Esophagus squamous epithelium (tissue), 5 donors: ENCODE data around the gene MYO5A. TPM values are rescaled to one million over a fixed set of nuclear protein-coding genes. Genes with fewer than 3 reads are reported as not detected.

ENCODE experiments used
- DNase-seq: peaks from one replicate; lab custom pipeline; 2025; lab: John Stamatoyannopoulos, UW
- H3K27ac ChIP-seq, 4 donors: fragments of 200-600 bp; sonication (generic); one replicate each; pipeline ENCODE4 v1.5.1; 2016 to 2019; ENCODE audit warnings: mild to moderate bottlenecking in 1 of 4
- H3K27me3 ChIP-seq, 4 donors: fragments of 200-600 bp; sonication (generic); 1 replicate in 3 of 4; 2 replicates in 1 of 4; pipeline versions ENCODE4 v1.5.1 to v1.6.0; 2017 to 2021; ENCODE audit warnings: antibody characterized with exemption in 1 of 4
- H3K36me3 ChIP-seq, 3 donors: fragments of 200-600 bp; sonication (generic); one replicate each; pipeline ENCODE4 v1.5.1; 2016 to 2019
- H3K4me1 ChIP-seq, 3 donors: fragments of 200-600 bp; sonication (generic); one replicate each; pipeline ENCODE4 v1.5.1; 2017 to 2019
- H3K4me3 ChIP-seq, 4 donors: fragments of 200-600 bp; sonication (generic); 1 replicate in 3 of 4; 2 replicates in 1 of 4; pipeline ENCODE4 v1.5.1; 2016 to 2019; ENCODE audit warnings: mild to moderate bottlenecking in 2 of 4, moderate library complexity in 1 of 4
- H3K9me3 ChIP-seq, 3 donors: fragments of 200-600 bp; sonication (generic); one replicate each; pipeline ENCODE4 v1.5.1; 2016 to 2019
- POLR2A ChIP-seq, 4 donors: fragments of 450-650 bp; IDR thresholded peaks; one replicate each; pipeline ENCODE4 v1.6.1; 2017; ENCODE audit warnings: antibody characterized with exemption in 4 of 4, mild to moderate bottlenecking in 4 of 4, moderate library complexity in 3 of 4
- WGBS, 2 donors: methylation state at CpG; one replicate each; pipeline ENCODE4 v1.1.5; 2018; 5-methylcytosine and 5-hydroxymethylcytosine counted together
- intact Hi-C: fragments of 100-400 bp; cut with DNase I; formaldehyde crosslinking; loops from one replicate; pipeline ENCODE4 v1.15.0; 2022
- total RNA-seq, 4 donors: library from RNA; depleted of rRNA; stranded (reverse); fragments of >200 nt; gene quantifications; one replicate each; pipeline ENCODE4 v1.1.0, GENCODE V29; 2016
- TF ChIP-seq, protein P1 (sequence below), 6 experiments: fragments of 450-650 bp in 4 of 6; fragments of 200-600 bp in 2 of 6; sonication (generic) in 2 of 6; IDR thresholded peaks; one replicate each; pipeline ENCODE4 v1.5.1; 2016 to 2019; ENCODE audit warnings: antibody characterized with exemption in 6 of 6, mild to moderate bottlenecking in 4 of 6, moderate library complexity in 4 of 6
- donor health status: DM: yes; HTN: yes; CAD: no.

MYO5A gene
- total RNA-seq, 4 donors from 2014 or later: 11.3 to 24.6 (median 22.3) TPM

DNA sequence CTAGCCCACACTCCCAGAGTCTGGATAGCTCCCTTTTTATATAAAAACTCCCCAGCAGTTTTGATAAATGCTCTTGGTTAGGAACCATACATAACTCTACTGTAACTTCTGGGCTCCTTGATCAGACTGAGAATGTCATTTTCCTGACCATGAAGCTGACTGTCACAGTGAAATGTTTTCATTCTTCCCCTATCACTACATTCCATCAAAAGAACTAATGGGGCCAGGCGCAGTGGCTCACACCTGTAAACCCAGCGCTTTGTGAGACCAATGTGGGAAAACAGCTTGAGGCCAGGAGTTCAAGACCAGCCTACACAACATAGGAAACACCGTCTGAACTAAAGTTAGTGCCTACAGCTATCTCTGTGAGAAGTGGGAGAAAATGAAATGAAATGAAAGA lies 160.3 kb downstream of the MYO5A start:
- Histone ChIP-seq H3K27me3 (no peaks in the 10 kb centered on the region), H3K9me3 (no peaks in the 10 kb centered on the region), H3K27ac (no peak overlapping the region), H3K36me3 (peaks cover 0 to 91% (median 9%) of the 10 kb centered on the region in 3 donors), H3K4me3 (no peak overlapping the region), H3K4me1 (no peaks in the 10 kb centered on the region)
- no peak for DNase-seq
- intact Hi-C loops: no loop called here
- no peak for TF ChIP-seq POLR2A (IDR thresholded peaks at IDR 0.05)
- TF ChIP-seq, protein P1, sequence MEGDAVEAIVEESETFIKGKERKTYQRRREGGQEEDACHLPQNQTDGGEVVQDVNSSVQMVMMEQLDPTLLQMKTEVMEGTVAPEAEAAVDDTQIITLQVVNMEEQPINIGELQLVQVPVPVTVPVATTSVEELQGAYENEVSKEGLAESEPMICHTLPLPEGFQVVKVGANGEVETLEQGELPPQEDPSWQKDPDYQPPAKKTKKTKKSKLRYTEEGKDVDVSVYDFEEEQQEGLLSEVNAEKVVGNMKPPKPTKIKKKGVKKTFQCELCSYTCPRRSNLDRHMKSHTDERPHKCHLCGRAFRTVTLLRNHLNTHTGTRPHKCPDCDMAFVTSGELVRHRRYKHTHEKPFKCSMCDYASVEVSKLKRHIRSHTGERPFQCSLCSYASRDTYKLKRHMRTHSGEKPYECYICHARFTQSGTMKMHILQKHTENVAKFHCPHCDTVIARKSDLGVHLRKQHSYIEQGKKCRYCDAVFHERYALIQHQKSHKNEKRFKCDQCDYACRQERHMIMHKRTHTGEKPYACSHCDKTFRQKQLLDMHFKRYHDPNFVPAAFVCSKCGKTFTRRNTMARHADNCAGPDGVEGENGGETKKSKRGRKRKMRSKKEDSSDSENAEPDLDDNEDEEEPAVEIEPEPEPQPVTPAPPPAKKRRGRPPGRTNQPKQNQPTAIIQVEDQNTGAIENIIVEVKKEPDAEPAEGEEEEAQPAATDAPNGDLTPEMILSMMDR (IDR thresholded peaks at IDR 0.05): no peak
- 94 to 96% methylated on average over 3 of the region's 3 CpGs for WGBS, 2 donors

DNA sequence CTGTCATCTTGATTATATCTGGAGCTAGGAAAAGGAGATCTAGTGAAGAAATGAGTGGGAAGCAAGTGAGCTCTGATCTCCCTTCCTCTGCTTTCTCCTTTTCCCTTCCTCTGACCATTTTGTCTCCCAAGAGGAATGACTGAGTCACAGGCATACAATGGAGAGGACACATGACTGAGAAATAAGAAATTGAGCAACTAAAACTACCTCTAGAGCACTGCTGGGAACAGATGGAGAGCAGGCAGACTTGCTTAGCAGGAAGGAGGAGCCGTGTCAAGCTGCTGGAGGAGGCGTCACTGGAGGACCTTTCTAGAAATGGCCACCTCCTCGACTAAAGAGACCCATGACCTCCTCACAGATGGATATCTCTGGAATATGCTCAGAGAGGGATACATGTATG lies 166.2 kb downstream of the MYO5A start:
- TF ChIP-seq POLR2A (IDR thresholded peaks at IDR 0.05): no peak
- TF ChIP-seq, protein P1 (IDR thresholded peaks at IDR 0.05): no peak
- Histone ChIP-seq H3K27ac (no peak overlapping the region), H3K27me3 (no peaks in the 10 kb centered on the region), H3K4me3 (no peak overlapping the region), H3K36me3 (peaks cover 0 to 85% (median 14%) of the 10 kb centered on the region in 3 donors), H3K4me1 (no peaks in the 10 kb centered on the region), H3K9me3 (no peaks in the 10 kb centered on the region)
- WGBS, 2 donors: 74 to 87% methylated on average over 3 of the region's 3 CpGs
- intact Hi-C loops: no loop called here
- DNase-seq: no peak

DNA sequence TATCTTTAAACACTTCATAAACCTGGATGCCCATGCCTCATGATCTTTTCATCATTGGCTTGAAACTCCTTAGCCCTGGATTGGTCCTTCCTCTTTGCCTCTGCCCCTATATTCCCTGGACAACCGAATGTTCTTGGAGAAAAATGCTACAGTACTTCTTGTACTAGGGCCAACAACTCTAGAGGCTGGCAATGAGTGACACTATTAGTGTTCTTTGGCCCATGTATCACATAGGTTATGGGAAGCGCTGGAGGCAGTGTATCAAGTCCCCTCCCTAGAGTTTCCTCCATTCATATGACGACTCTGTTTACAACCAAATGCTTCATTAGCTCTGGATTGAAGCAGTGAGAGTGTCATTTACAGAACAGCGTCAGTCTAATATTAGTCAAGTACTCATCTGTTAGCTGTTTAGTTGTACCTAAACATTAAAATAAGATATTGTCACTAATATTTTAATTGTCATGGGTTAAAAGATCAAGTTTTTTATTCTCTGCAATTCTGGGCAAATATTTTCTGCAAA lies 166.6 kb downstream of the MYO5A start:
- no peak overlapping the region for H3K27ac ChIP-seq
- H3K27me3 ChIP-seq: no peaks in the 10 kb centered on the region
- H3K4me3 ChIP-seq: no peak overlapping the region
- H3K4me1 ChIP-seq: no peaks in the 10 kb centered on the region
- TF ChIP-seq POLR2A (IDR thresholded peaks at IDR 0.05): no peak
- TF ChIP-seq, protein P1 (IDR thresholded peaks at IDR 0.05): no peak
- WGBS, 2 donors: 92% methylated on average over 4 of the region's 4 CpGs
- peaks cover 0 to 83% (median 14%) of the 10 kb centered on the region in 3 donors for H3K36me3 ChIP-seq
- intact Hi-C loops: no loop called here
- DNase-seq: no peak
- H3K9me3 ChIP-seq: no peaks in the 10 kb centered on the region

DNA sequence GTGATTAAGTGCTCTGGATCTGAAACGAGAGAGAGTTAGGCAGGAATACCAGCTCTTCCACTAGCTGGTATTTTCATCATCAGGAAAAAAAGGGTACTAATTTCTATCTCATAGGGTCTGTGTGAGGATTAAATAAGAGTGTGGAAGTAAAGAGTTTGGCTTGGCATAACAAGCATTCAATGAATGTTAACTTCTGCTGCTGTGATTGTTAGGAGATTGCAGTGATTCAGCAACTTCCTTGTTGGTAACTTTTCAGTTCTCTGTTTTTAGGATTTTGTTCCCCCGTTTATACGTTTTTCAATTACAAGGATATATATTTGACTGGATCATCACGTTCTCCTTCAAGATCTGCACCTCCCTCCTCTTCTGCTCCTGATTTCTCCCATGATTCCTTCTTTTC lies 167.2 kb downstream of the MYO5A start:
- Histone ChIP-seq H3K4me1 (no peaks in the 10 kb centered on the region), H3K9me3 (no peaks in the 10 kb centered on the region), H3K27me3 (no peaks in the 10 kb centered on the region), H3K4me3 (no peak overlapping the region), H3K36me3 (peaks cover 0 to 78% (median 14%) of the 10 kb centered on the region in 3 donors), H3K27ac (no peak overlapping the region)
- intact Hi-C loops: no loop called here
- TF ChIP-seq, protein P1 (IDR thresholded peaks at IDR 0.05): no peak
- TF ChIP-seq POLR2A (IDR thresholded peaks at IDR 0.05): no peak
- WGBS, 2 donors: 74 to 81% methylated on average over 4 of the region's 4 CpGs
- DNase-seq: no peak

DNA sequence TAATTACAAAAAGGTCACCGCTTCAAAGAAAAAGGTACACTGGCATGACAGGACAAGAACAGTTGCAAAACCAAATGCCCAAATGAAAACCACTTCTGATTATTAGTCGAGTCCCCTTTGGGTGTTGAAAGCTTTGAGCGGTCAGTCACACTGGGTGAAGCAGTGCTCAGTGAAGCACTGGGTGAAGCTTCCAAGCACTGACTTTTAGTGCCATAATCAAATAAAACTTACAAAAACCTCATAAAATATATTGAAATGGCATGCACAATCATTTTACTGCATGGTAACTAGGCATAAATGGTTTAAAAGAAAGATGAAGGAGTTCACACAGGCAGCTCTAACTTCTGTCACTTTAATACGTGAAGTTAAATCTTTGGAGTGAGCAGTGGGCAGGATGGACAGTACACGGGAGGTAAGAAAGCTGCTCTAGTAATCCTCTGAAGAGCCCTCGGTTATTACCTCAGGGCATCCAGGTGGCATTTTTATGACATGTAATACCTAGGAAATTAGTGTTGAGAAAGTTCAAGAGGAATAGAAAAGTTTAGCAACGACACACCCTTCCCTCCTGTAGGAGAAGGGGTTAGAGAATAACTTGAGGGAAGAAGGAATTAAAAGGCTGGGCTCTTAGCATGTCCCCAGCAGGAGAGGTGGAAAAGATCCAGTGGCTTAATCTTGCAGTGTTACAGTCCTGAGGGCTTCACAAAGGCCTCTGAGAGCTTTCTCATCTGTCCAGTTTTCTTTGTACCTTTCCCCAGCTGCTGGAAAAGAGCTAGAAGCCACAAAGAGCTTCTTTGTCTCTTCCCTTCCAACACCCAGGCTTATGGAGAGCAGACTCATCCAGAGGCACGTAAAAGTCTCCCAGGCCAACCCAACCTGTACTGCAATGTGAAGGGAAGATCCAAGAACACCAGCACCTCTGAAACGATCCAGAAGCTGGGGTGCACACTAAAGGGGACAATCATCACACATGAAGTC lies 168.2 kb downstream of the MYO5A start:
- H3K27ac ChIP-seq: no peak overlapping the region
- H3K36me3 ChIP-seq: peaks cover 0 to 75% (median 14%) of the 10 kb centered on the region in 3 donors
- no peaks in the 10 kb centered on the region for H3K27me3 ChIP-seq
- no peaks in the 10 kb centered on the region for H3K4me1 ChIP-seq
- intact Hi-C loops: no loop called here
- TF ChIP-seq, protein P1 (IDR thresholded peaks at IDR 0.05): no peak
- TF ChIP-seq POLR2A (IDR thresholded peaks at IDR 0.05): no peak
- no peak overlapping the region for H3K4me3 ChIP-seq
- WGBS, 2 donors: 83 to 90% methylated on average over 9 of the region's 9 CpGs
- no peaks in the 10 kb centered on the region for H3K9me3 ChIP-seq
- no peak for DNase-seq
